PC-3 (cell line): ENCODE measurements around the gene ZNF148. TPM values are rescaled to one million over a fixed set of nuclear protein-coding genes. Genes with fewer than 3 reads are reported as not detected.

Experiments used
- ATAC-seq: fragments of 200-7000 bp; cut with Tn5 transposase; 2 replicates; pipeline ENCODE4 v1.9.1; 2020; ENCODE audit warnings: mild to moderate bottlenecking, moderate library complexity
- BruUV-seq: library from RNA; stranded (reverse); fragments of 400-500 nt; replicated peaks from 2 replicates; lab custom pipeline; 2021; lab: Mats Ljungman, UMichigan
- CTCF ChIA-PET: fragments of 300-600 bp; sonication (Branson Sonifier 250); formaldehyde crosslinking; loops from one replicate; lab custom pipeline; 2022; ENCODE audit warnings: antibody characterized with exemption; lab: Charles Lee
- POLR2A ChIA-PET: fragments of 300-600 bp; sonication (Branson Sonifier 250); formaldehyde crosslinking; loops from one replicate; lab custom pipeline; 2022; ENCODE audit warnings: antibody characterized with exemption; ENCODE audit not compliant: unreplicated experiment; lab: Charles Lee
- DNase-seq: peaks from one replicate; pipeline ENCODE4 v3.0.0-alpha.2; 2015
- H2AFZ ChIP-seq: fragments of 300-600 bp; sonication (generic); 2 replicates; pipeline ENCODE4 v1.6.0; 2016; ENCODE audit warnings: antibody characterized with exemption, low read length
- H3F3A ChIP-seq: fragments of 300-600 bp; sonication (generic); one replicate; pipeline ENCODE4 v1.6.0; 2017; ENCODE audit warnings: antibody characterized with exemption, low read length, control low read depth, mild to moderate bottlenecking; ENCODE audit not compliant: unreplicated experiment
- H3K27ac ChIP-seq: fragments of 300-600 bp; sonication (generic); 2 replicates; pipeline ENCODE4 v1.5.1; 2016; ENCODE audit warnings: mild to moderate bottlenecking, low read length
- H3K27me3 ChIP-seq: fragments of 300-600 bp; sonication (generic); 2 replicates; pipeline ENCODE4 v1.6.1; 2016; ENCODE audit warnings: low read length, mixed read lengths
- H3K36me3 ChIP-seq: fragments of 300-600 bp; sonication (generic); 2 replicates; pipeline ENCODE4 v1.6.1; 2016; ENCODE audit warnings: low read depth, mixed run types, low read length, mixed read lengths
- H3K4me1 ChIP-seq: fragments of 300-600 bp; sonication (generic); 2 replicates; pipeline ENCODE4 v1.5.1; 2016; ENCODE audit warnings: low read length; ENCODE audit not compliant: insufficient read depth
- H3K4me2 ChIP-seq: fragments of 300-600 bp; sonication (generic); 2 replicates; pipeline ENCODE4 v1.6.0; 2016; ENCODE audit warnings: low read length
- H3K4me3 ChIP-seq: fragments of 300-600 bp; sonication (generic); 2 replicates; pipeline ENCODE4 v1.5.1; 2016; ENCODE audit warnings: mild to moderate bottlenecking, low read length, mixed read lengths
- H3K79me2 ChIP-seq: fragments of 300-600 bp; sonication (generic); 2 replicates; pipeline ENCODE4 v1.6.1; 2017; ENCODE audit warnings: low read length, mixed read lengths
- H3K9ac ChIP-seq: fragments of 300-600 bp; sonication (generic); 2 replicates; pipeline ENCODE4 v1.6.0; 2016; ENCODE audit warnings: mild to moderate bottlenecking, low read length
- H3K9me2 ChIP-seq: fragments of 300-600 bp; sonication (generic); replicated peaks from 2 replicates; pipeline ENCODE4 v1.6.1; 2016; ENCODE audit warnings: mixed run types, low read length, mixed read lengths
- H3K9me3 ChIP-seq: fragments of 300-600 bp; sonication (generic); 2 replicates; pipeline ENCODE4 v1.6.1; 2016; ENCODE audit warnings: low read length, mixed read lengths
- H4K20me1 ChIP-seq: fragments of 300-600 bp; sonication (generic); 2 replicates; pipeline ENCODE4 v1.6.1; 2016; ENCODE audit warnings: low read length, mixed read lengths
- CTCF ChIP-seq: fragments of 300-600 bp; sonication (generic); conservative IDR thresholded peaks from 2 replicates; pipeline ENCODE4 v1.5.1; 2017; ENCODE audit warnings: antibody characterized with exemption, low read depth, mild to moderate bottlenecking, low read length
- EZH2 ChIP-seq: fragments of 300-600 bp; sonication (generic); IDR thresholded peaks from one replicate; pipeline ENCODE4 v1.6.1; 2017; ENCODE audit warnings: antibody characterized with exemption, mild to moderate bottlenecking, low read length; ENCODE audit not compliant: unreplicated experiment
- EZH2phosphoT487 ChIP-seq: fragments of 300-600 bp; sonication (generic); IDR thresholded peaks from 2 replicates; pipeline ENCODE4 v1.6.1; 2018; ENCODE audit warnings: mild to moderate bottlenecking, antibody characterized with exemption, low read length, borderline replicate concordance
- intact Hi-C: fragments of 100-400 bp; cut with micrococcal nuclease; formaldehyde crosslinking; loops from 2 replicates; pipeline ENCODE4 v1.9.0; 2023
- total RNA-seq: library from RNA; depleted of rRNA; stranded (reverse); fragments of >200 nt; gene quantifications from 2 replicates; pipeline ENCODE4 v1.2.3, GENCODE V29; 2014

ZNF148 gene
- total RNA-seq, 1 experiment from 2014 or later, result 18.1 TPM

DNA sequence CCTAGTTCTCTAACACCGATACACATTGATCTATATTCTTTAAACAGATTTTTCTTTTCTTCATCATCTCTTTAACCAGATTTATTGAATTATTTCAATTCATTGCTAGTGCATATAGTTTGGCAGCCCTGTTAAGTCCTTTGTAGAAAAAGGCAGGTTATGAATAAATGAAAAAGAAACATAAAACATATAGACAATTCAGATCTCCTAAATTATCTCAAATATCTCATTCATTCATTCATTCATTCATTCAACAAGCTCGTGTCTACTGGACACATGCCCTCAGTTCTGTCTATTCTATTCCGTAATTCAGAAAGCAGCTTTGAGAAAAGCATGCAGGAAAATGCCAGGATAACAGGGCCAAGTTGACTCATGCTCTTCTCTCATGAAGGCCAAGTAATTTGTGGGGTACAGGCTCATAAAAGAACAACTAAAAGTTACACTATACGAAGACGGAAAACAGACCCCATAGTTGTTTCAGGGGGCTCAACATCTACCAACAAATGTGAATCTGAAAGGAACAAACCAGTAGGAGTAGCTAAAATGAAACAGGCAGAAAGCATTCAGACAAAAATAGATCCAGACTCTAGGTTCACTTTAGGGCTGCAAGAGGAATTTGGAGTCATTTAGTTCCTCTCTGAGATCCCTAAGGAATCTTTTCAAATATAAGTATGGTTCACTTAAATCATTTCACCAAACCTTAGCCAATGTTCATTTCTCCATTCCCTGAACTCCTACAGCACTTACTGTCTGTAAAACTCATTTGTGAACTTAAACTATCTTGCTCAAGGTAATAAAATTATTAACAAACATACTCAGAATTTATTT is 7.5 kb downstream of the ZNF148 start:
- Histone ChIP-seq H3K9me3 (no peaks in the 10 kb centered on the region), H3K9ac (no peak overlapping the region), H3K4me2 (no peak overlapping the region), H3K27ac (no peak overlapping the region), H2AFZ (no peak overlapping the region), H3K79me2 (peaks cover 99% of the 10 kb centered on the region), H3K9me2 (no peaks in the 10 kb centered on the region), H4K20me1 (peaks cover 10% of the 10 kb centered on the region; the same call in 1 of the 2 replicates), H3K27me3 (no peaks in the 10 kb centered on the region), H3K4me3 (no peak overlapping the region), H3K4me1 (no peaks in the 10 kb centered on the region), H3F3A (no peaks in the 10 kb centered on the region), H3K36me3 (no peaks in the 10 kb centered on the region)
- no TSS peak for BruUV-seq
- CTCF ChIA-PET, result no interaction called here
- POLR2A ChIA-PET, result no interaction called here
- TF ChIP-seq EZH2phosphoT487 (no peak), EZH2 (no peak), CTCF (no peak)
- DNase-seq, result no peak
- intact Hi-C loops, result no loop called here
- no peak for ATAC-seq

DNA sequence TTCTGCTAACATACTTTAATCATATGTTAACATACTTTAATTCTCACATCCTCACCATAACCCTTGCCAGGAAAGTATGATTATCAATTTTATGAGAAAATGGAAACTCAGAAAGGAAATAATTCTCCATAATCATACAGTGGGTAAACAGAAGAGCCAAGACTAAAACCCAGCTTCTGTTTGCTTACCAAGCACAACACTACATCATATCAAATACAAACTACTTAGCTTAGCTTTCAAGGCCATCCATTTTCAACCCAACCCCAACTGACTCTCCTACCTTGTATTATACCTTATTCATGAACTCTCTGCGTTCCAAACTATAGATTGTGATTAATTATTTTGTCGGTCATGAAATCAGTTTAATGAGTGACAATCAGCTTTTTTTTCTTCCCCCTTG is 9.0 kb downstream of the ZNF148 start:
- POLR2A ChIA-PET, result no interaction called here
- BruUV-seq, result no TSS peak
- no peak for ATAC-seq

More for the DNA sequence above, 9.0 kb downstream of the ZNF148 start:
- no peak for DNase-seq
- Histone ChIP-seq H3F3A (no peaks in the 10 kb centered on the region), H3K9me2 (no peaks in the 10 kb centered on the region), H3K27me3 (no peaks in the 10 kb centered on the region), H4K20me1 (peaks cover 10% of the 10 kb centered on the region; the same call in 1 of the 2 replicates), H3K36me3 (no peaks in the 10 kb centered on the region), H3K27ac (no peak overlapping the region), H3K9ac (no peak overlapping the region), H3K4me3 (no peak overlapping the region), H3K4me2 (no peak overlapping the region), H3K4me1 (no peaks in the 10 kb centered on the region), H2AFZ (no peak overlapping the region), H3K79me2 (peaks cover 99% of the 10 kb centered on the region), H3K9me3 (no peaks in the 10 kb centered on the region)
- CTCF ChIA-PET, result no interaction called here
- TF ChIP-seq EZH2phosphoT487 (no peak), CTCF (no peak), EZH2 (no peak)
- intact Hi-C loops, result no loop called here
